GM19099 (cell line): ENCODE measurements around the gene DNAH10.

Experiments
- POLR2A ChIP-seq: IDR thresholded peaks from 3 replicates; pipeline ENCODE4 v1.6.1; 2011; ENCODE audit warnings: low read depth; ENCODE audit not compliant: insufficient read length; ENCODE audit errors: extremely low read depth

Gene DNAH10, protein sequence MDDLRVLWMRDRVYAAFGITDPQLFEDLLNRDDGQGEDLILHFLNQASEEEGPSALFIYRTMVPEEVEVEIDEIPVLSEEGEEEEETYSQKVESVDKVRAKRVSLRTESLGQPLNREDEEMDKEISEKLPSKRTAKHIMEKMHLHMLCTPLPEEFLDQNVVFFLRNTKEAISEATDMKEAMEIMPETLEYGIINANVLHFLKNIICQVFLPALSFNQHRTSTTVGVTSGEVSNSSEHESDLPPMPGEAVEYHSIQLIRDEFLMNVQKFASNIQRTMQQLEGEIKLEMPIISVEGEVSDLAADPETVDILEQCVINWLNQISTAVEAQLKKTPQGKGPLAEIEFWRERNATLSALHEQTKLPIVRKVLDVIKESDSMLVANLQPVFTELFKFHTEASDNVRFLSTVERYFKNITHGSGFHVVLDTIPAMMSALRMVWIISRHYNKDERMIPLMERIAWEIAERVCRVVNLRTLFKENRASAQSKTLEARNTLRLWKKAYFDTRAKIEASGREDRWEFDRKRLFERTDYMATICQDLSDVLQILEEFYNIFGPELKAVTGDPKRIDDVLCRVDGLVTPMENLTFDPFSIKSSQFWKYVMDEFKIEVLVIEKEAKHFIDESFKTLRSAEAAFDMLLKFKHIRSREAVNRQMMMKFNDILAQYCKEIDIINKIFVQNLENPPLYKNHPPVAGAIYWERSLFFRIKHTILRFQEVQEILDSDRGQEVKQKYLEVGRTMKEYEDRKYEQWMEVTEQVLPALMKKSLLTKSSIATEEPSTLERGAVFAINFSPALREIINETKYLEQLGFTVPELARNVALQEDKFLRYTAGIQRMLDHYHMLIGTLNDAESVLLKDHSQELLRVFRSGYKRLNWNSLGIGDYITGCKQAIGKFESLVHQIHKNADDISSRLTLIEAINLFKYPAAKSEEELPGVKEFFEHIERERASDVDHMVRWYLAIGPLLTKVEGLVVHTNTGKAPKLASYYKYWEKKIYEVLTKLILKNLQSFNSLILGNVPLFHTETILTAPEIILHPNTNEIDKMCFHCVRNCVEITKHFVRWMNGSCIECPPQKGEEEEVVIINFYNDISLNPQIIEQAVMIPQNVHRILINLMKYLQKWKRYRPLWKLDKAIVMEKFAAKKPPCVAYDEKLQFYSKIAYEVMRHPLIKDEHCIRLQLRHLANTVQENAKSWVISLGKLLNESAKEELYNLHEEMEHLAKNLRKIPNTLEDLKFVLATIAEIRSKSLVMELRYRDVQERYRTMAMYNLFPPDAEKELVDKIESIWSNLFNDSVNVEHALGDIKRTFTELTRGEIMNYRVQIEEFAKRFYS (N-terminal part only)

DNA sequence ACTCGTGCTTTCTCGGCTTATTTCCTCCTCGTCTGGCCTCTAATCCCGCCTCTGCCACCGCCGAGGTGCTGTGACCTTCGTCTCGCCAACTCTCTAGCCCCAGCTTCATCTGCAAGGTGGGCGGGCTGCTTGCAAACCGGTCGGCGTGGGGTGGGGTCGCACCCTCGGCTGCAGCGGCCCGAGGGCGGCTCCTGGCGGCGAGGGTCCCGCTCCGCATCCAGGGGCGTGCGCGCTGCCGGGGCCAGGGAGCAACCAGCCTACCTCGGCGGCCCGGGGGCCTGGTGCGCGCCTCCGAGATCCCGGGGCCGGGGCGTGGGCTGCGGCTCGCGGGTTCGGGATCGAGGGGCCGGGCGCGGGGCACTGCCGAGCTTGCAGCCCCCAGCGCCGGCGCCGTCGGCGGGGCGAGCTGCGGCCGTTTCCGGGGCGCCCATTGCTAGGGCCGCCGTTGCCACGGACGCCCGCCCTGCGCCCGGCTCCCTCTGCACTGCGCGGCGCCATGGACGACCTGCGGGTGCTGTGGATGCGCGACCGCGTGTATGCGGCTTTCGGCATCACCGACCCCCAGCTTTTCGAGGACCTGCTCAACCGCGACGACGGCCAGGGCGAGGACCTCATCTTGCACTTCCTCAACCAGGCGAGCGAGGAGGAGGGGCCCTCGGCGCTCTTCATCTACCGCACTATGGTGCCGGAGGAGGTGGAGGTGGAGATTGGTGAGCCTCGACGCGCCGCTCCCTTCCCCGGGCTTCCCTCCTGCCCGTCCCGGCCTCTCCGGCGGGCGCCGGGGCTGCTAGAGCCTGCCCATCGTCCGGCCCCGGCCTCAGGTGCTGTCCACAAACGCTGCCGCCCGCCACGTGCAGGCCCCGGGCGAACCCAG lies at the start of gene DNAH10:
Gene DNAH10, plus strand, starts transcription at position 461 of the 874 bp plus-strand sequence. Its CDS starts 36 bp downstream, at position 497.
- no peak for TF ChIP-seq POLR2A

DNA sequence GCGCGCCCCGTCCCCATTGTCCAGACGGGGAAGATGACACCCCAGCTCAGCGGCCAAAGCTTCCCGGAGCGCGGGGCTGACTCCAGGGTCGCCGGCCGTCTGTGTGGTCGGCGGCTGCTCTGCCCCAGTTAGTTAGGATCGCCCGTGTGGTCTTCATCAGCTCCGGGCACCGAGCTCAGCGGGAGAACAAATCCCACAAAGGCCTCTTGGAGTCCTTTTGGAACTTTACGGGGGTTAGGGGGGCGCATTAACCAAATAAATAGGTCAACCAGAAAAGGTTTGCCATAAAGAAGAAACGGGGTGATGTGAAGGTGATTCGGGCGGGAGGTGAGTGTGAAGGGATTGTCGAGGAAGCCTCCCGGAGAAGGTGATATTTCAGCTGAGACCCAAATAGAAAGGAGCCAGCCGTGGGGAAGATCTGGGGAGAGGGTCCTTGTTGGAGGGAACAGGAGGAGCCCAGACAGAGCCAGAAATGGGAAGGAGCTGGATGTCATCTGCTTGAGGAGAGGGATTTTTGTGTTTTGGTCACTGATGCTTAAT lies 49.3 kb upstream of the DNAH10 start:
- TF ChIP-seq POLR2A, result no peak

DNA sequence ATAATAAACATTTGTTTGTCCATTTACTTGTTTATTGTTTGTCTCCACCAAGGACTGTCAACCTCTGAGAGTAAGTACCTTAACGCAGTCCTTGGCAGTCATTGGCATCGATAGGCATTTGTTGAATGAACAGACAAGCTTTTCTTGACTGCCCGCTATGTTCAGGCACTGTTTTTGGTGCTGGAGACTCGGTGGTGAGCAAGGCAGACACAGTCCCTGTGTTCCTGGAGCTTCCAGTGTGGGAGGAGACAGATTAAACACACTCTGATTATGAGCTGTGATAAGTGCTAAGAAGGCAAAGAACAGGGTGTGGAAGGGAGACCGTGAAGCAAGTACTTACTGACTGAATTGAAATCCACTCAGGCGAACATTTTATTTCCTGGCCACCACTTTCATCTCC lies 48.7 kb upstream of the DNAH10 start:
- TF ChIP-seq POLR2A, result no peak

DNA sequence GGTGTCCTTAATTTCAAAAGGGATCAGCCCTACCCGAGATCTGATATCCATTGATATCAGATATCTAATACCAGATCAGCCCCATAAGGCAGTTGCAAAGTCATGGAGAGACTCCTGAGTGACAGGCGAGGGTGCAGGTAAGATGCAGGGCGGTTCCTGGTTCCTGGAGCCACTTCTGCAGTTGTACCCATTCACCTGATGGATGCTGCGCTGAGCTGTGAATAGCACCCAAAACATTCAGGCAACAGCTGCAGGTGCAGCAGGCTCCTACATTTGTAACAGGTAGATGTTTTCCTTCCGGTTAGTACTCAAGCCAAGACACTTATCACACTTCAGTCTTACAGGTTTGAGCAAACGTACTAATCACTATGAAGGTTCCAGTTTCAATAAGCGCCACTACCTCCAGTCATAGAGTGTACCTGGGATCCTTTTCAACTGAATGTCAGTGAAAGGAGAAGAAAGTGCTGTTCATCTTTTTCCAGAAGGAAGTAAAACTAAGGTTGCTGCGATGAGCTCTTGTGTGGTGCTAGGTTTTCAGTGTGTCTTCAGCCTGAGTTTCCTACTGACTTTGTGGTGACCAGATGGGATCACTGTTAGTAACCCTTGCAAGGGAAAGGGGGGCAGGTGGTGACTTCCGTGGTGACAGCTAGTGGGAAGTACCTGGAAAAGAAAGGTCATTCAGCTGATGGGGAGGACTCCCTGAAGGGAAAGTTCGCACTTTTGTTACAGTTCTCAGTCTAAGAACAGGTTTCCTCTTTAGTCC lies 48.1 kb upstream of the DNAH10 start:
- TF ChIP-seq POLR2A, result no peak

DNA sequence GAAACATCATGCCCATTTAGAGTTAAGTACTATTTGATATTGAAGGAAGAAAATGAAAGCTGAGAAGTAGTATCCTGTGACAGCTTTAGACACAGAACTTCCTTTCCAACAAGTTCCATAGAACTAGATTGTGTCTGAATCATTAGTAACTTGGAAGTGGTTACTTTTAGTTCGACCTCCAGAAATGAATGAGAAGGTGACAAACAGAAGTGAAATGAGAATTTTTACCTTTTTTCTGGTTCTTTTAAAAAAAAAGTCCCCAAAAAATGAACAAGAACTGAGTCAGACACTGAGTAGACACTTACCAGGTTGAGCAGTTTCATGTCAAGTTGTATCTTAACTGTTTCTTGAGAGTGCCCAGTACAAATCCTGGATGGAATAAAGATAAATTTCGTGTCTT lies 46.9 kb upstream of the DNAH10 start:
- no peak for TF ChIP-seq POLR2A

DNA sequence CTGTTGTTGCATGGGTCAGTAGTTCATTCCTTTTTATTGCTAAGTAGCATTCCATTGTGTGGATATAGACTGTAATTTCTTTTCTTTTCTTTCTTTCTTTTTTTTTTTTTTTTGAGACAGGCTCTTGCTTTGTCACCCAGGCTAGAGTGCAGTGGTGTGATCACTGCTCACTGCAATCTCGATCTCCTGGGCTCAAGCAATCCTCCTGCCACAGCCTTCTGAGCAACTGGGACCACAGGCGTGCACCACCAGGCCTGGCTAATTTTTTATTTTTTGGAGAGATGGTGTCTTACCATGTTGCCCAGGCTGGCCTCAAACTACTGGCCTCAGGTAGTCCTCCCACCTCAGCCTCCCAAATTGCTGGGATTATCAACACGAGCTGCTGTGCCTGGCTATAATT lies 44.8 kb upstream of the DNAH10 start:
- TF ChIP-seq POLR2A, result no peak

DNA sequence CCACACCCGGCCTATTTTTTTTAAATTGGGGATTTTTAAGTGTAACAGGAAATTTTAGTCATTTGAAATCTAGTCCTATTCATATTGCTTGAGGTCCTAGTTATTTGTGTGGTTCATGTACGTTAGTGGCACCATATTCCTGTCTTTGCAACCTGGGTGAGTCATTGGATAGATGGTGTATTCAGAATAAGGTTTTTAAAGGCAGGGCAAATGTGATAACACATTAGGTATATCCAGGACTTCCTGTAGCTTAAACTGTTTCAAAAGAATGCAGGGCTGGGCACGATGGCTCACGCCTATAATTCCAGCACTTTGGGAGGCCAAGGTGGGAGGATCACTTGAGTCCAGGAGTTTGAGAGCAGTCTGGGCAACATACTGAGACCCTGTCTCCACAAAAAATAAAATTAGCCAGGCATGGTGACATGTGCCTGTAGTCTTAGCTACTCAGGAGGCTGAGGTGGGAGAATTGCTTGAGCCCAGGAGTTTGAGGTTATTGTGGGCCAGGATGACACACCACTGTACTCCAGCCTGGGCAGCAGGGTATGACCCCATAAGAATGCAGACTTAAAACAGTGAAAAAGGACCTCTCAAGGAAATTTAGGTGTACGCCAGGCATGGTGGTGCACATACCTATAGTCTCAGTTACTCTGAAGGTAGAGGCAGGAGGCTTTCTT lies 41.8 kb upstream of the DNAH10 start:
- TF ChIP-seq POLR2A, result no peak

DNA sequence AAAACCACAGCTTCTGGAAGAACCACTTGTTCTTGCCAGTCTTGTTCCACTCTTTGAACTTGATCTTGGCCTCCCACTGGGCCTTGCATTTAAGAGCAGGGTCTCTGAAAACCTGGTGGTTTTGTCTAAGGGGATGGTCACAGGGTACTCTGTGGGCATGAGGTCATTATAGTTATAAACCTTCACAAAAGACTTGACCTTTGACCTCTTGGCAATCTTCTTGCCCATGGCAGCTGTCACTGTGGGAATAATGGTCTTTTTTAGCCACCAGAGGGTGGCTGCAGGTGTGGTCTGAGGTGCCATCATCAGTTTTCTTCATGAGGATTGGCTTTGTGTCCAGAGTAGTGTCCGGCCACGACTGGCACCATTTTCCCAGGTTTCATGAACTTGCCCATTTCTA lies 40.9 kb upstream of the DNAH10 start:
- TF ChIP-seq POLR2A, result no peak

DNA sequence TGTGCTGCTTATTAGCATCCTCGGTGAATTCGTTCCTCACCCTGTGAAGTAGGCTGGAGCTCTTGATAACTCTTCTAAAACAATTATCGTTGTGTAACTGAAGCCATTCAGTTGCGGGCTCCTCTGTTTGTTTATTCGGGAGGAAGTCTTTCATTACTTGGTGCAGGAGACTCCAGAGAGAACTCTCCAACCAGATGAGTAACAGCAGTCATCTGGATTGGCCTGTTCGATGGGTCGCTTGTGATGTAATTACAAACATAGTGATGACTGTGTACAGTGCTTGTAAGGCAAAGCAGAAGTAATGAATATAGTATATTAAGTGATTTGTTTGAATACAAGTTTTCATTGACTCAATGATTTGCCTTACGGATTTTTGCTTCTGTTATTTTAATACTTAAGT lies 39.1 kb upstream of the DNAH10 start:
- no peak for TF ChIP-seq POLR2A

DNA sequence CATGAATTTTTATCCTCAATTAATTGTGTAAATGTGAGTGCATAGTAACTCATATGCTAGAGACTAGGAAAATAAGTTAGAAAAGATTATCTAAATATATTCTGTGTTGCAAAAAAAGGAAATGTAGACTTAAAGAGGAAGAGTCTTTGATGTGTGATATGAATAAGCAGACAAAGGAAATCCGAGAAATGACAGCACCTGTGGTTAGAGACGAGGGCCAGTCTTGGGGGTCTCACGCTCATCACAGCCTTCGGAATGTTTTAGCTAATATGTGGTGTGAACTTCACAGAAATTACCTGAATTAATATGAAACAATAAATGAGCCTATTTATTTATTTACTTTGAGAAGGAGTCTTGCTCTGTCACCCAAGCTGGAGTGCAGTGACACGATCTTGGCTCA lies 38.3 kb upstream of the DNAH10 start:
- TF ChIP-seq POLR2A, result no peak

DNA sequence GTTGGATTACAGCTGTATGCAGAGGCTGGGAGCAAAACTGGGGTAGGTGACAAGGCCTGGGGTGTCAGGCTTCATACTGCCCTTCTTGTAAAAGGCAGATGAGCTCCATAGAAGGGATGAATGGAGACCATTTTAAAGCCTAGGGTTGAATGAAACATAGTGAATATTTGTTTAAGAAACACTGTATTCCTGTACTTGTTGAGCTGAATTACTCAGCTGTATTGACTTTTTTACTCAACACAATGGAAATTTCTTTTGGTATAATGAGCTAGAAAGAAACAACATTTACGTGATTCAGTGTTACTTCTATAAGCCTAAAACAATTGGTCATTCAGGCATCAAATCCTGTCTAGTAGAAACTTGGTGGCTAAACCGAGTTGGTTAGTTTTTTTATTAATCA lies 35.9 kb upstream of the DNAH10 start:
- TF ChIP-seq POLR2A, result no peak

DNA sequence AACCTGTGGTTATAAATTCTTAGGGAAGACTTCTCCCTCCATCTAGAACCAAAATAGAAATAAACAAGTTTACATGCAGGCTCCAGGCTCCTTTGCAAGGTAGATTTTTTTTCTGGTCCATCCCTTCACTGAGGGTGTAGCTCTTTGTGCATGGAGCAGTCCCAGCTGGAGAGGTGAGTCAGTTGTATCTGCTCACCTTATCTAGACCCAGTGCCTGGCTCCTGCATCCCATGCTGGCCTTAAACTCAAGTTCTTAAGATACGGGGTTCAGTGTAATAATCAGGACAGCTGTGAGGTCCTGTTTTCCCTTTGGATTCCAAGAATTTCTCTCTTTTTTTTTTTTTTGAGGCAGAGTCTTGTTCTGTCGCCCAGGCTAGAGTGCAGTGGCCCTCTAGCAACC lies 35.1 kb upstream of the DNAH10 start:
- no peak for TF ChIP-seq POLR2A

DNA sequence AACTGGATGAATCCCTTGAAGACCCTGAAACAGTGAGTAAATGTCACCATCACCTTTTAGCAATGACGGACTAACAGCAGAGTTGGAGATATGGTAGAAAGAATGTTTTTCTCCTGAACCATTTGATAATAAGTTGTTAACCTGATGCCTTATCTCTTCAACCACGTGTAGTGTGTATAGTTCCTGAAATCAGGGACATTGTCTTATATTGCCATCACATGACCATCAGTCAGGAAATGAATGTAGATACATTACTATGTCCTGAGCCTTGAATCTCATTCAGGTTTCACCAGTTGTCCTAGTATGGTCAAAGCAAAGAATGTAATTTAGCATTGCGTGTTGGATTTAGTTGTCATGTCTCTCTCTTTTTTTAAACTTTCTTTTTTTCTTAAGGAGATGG lies 34.2 kb upstream of the DNAH10 start:
- TF ChIP-seq POLR2A, result no peak

DNA sequence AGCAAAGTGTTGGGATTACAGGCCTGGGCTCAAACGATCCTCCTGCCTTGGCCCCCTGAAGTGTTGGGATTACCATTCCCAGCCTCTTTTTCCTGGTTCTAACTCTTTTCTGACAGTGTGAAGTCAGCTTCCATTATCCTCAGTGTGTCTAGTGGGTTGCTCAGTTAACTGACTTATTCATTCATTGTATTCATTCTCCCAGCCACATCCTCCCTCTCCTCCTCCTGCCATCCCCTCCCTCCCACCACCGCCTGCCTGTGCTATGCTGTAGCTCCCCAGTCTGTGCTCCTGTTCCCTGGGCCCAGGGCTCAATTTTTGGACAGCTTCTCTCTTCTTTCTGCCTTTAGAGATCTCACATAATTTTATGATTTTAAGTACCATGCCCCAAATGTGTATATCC lies 30.5 kb upstream of the DNAH10 start:
- no peak for TF ChIP-seq POLR2A
